ENCODE results near the gene KCNAB3.
A peak's percentile ranks its signal among the peaks of the same experiment; 100 is the strongest.

Gene KCNAB3

DNA sequence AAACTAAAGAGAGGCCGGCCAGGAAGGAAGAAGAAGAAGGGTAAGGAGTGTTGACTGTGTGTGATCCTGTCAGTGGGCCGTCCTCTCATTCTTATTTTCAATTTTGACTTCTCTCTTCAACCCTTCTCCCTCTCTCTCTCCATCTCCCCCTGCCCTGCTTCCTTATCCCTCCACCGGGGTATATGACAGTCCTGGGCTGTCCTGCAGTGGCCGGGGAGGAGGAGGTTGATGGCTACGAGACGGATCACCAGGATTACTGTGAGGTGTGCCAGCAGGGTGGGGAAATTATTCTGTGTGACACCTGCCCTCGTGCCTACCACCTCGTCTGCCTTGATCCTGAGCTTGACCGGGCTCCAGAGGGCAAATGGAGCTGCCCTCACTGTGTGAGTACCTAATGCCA lies 35.4 kb downstream of the KCNAB3 start:
- Histone ChIP-seq H3K27ac (ENCODE audit: low read length, poor library complexity, severe bottlenecking) (no peak overlapping the region), H3K4me2 (ENCODE audit: low read length, poor library complexity, severe bottlenecking) (no peak overlapping the region), H3K4me1 (ENCODE audit: control insufficient read depth, insufficient read depth, low read depth, low read length) (peaks cover 4% of the 10 kb centered on the region), H3K79me1 (replicated peaks; ENCODE audit: low read length, poor library complexity, severe bottlenecking) (peaks cover 58% of the 10 kb centered on the region), H4K8ac (ENCODE audit: low read length) (no peak overlapping the region), H3K27me3 (ENCODE audit: control insufficient read depth in 1 of 2, insufficient read depth in 1 of 2, low read length in 2 of 2) (no peaks in the 10 kb centered on the region), H3K23ac (ENCODE audit: low read length in 2 of 2) (no peak overlapping the region), H2BK15ac (ENCODE audit: low read depth, poor library complexity, severe bottlenecking) (no peak overlapping the region), H2BK12ac (ENCODE audit: low read length in 2 of 2) (no peak overlapping the region), H3K9me3 (ENCODE audit: control insufficient read depth, low read length) (no peaks in the 10 kb centered on the region), H2AK5ac (ENCODE audit: low read length, severe bottlenecking) (no peak overlapping the region), H2AFZ (ENCODE audit: low read depth, low read length) (no peak overlapping the region), H2BK5ac (ENCODE audit: low read depth, low read length, poor library complexity, severe bottlenecking) (no peak overlapping the region), H3K36me3 (ENCODE audit: control insufficient read depth in 1 of 2, insufficient read depth in 2 of 2, low read depth in 1 of 2, low read length in 2 of 2) (peaks cover 72 to 77% of the 10 kb centered on the region in 2 experiments), H3K14ac (ENCODE audit: low read length in 2 of 2) (no peak overlapping the region), H3K9ac (ENCODE audit: low read length) (peak overlapping the region; percentile 5), H4K91ac (ENCODE audit: low read length) (no peak overlapping the region), H3K4me3 (ENCODE audit: insufficient read depth in 1 of 2, low read depth in 1 of 2, low read length in 2 of 2) (no peak overlapping the region), H2BK120ac (ENCODE audit: low read depth, low read length) (no peak overlapping the region), H3K4ac (ENCODE audit: low read depth in 1 of 2, low read length in 2 of 2) (no peak overlapping the region), H3K18ac (ENCODE audit: low read depth in 1 of 2, low read length in 2 of 2) (no peak overlapping the region)
- 99% methylated on average over 7 of the region's 9 CpGs for WGBS
- no peak for DNase-seq

DNA sequence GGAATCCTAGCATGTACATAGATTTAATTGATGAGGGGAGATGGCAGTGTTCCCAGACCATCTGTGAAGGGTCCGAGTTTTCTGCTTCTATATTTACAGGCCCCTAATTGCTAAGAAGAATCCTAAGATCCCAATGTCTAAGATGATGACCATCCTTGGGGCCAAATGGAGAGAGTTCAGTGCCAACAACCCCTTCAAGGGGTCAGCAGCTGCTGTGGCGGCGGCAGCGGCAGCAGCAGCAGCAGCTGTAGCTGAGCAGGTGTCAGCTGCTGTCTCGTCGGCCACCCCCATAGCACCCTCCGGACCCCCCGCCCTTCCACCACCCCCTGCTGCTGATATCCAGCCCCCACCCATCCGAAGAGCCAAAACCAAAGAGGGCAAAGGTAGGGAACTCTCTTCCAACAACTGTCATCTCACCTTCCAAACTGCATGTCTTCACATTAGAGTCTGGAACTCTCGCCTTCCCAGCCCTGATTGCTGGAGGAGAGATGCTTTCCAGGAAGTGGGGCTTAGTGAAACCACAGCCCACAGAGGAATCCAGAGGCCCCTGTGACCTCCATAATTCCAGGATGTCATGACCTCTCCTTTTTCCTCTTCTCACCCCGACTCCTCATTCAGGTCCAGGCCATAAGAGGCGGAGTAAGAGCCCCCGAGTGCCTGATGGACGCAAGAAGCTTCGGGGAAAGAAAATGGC lies 36.3 kb downstream of the KCNAB3 start:
- Histone ChIP-seq H3K27ac (ENCODE audit: low read length, poor library complexity, severe bottlenecking) (no peak overlapping the region), H3K36me3 (ENCODE audit: control insufficient read depth in 1 of 2, insufficient read depth in 2 of 2, low read depth in 1 of 2, low read length in 2 of 2) (peaks cover 63 to 68% of the 10 kb centered on the region in 2 experiments), H4K8ac (ENCODE audit: low read length) (no peak overlapping the region), H2AK5ac (ENCODE audit: low read length, severe bottlenecking) (no peak overlapping the region), H3K4me3 (ENCODE audit: insufficient read depth in 1 of 2, low read depth in 1 of 2, low read length in 2 of 2) (no peak overlapping the region), H4K91ac (ENCODE audit: low read length) (no peak overlapping the region), H2BK5ac (ENCODE audit: low read depth, low read length, poor library complexity, severe bottlenecking) (no peak overlapping the region), H2BK15ac (ENCODE audit: low read depth, poor library complexity, severe bottlenecking) (no peak overlapping the region), H3K9me3 (ENCODE audit: control insufficient read depth, low read length) (no peaks in the 10 kb centered on the region), H3K79me1 (replicated peaks; ENCODE audit: low read length, poor library complexity, severe bottlenecking) (peaks cover 50% of the 10 kb centered on the region), H3K27me3 (ENCODE audit: control insufficient read depth in 1 of 2, insufficient read depth in 1 of 2, low read length in 2 of 2) (no peaks in the 10 kb centered on the region), H3K4ac (ENCODE audit: low read depth in 1 of 2, low read length in 2 of 2) (no peak overlapping the region), H3K23ac (ENCODE audit: low read length in 2 of 2) (no peak overlapping the region), H2BK12ac (ENCODE audit: low read length in 2 of 2) (no peak overlapping the region), H3K14ac (ENCODE audit: low read length in 2 of 2) (no peak overlapping the region), H3K9ac (ENCODE audit: low read length) (no peak overlapping the region), H3K18ac (ENCODE audit: low read depth in 1 of 2, low read length in 2 of 2) (no peak overlapping the region), H2BK120ac (ENCODE audit: low read depth, low read length) (no peak overlapping the region), H2AFZ (ENCODE audit: low read depth, low read length) (no peak overlapping the region), H3K4me1 (ENCODE audit: control insufficient read depth, insufficient read depth, low read depth, low read length) (peaks cover 11% of the 10 kb centered on the region), H3K4me2 (ENCODE audit: low read length, poor library complexity, severe bottlenecking) (no peak overlapping the region)
- no peak for DNase-seq
- WGBS: 95% methylated on average over 11 of the region's 15 CpGs

DNA sequence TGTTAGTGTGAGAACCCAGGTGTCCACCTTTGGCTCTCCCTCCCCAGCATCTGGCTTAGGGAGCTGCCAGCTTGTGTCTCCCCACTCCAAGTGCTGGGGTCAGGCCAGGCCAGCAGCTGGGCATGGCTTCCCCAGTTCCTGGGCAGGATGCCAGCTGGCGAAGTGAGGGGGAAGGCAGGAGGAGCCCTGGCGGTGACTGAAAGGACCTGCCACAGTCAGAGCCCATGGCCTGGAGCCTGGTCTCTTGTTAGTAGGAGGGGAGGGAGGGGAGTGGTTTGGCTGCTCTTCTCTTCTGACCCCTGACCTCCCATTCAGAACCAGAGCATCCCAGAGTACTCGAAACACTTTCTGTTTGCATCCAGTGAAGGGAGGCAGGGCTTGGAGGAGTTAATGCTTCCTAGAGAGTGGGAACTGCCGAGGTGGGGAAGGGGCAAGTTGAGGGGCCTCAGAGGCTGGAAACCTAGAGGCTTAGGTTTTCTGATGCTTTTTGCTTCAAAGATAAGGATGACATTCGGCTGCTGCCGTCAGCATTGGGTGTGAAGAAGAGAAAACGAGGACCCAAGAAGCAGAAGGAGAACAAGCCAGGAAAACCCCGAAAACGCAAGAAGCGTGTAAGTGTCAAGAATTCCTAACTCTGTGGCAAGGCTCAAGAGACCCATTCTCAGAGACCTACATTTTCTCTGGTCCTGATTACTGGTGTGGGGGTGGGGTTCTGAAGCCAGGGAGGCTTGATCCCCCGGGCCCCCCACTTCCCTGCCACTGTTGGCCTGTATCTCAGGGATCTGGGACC lies 40.3 kb downstream of the KCNAB3 start:
- Histone ChIP-seq H3K4me3 (ENCODE audit: insufficient read depth in 1 of 2, low read depth in 1 of 2, low read length in 2 of 2) (peak overlapping the region in 1 of 2 experiments; percentile 94), H3K9me3 (ENCODE audit: control insufficient read depth, low read length) (no peaks in the 10 kb centered on the region), H3K23ac (ENCODE audit: low read length in 2 of 2) (no peak overlapping the region), H3K79me1 (replicated peaks; ENCODE audit: low read length, poor library complexity, severe bottlenecking) (peaks cover 31% of the 10 kb centered on the region), H2BK15ac (ENCODE audit: low read depth, poor library complexity, severe bottlenecking) (no peak overlapping the region), H4K91ac (ENCODE audit: low read length) (peak overlapping the region; percentile 73), H3K9ac (ENCODE audit: low read length) (peak overlapping the region; percentile 88), H2BK12ac (ENCODE audit: low read length in 2 of 2) (peak overlapping the region; percentile 50 to 71), H3K14ac (ENCODE audit: low read length in 2 of 2) (peak overlapping the region in 1 of 2 experiments; percentile 4), H3K36me3 (ENCODE audit: control insufficient read depth in 1 of 2, insufficient read depth in 2 of 2, low read depth in 1 of 2, low read length in 2 of 2) (peaks cover 36% of the 10 kb centered on the region in 2 experiments), H2BK5ac (ENCODE audit: low read depth, low read length, poor library complexity, severe bottlenecking) (peak overlapping the region; percentile 22), H2AFZ (ENCODE audit: low read depth, low read length) (no peak overlapping the region), H4K8ac (ENCODE audit: low read length) (no peak overlapping the region), H2BK120ac (ENCODE audit: low read depth, low read length) (no peak overlapping the region), H3K27me3 (ENCODE audit: control insufficient read depth in 1 of 2, insufficient read depth in 1 of 2, low read length in 2 of 2) (no peaks in the 10 kb centered on the region), H3K4me1 (ENCODE audit: control insufficient read depth, insufficient read depth, low read depth, low read length) (peaks cover 20% of the 10 kb centered on the region), H2AK5ac (ENCODE audit: low read length, severe bottlenecking) (peak overlapping the region; percentile 14), H3K27ac (ENCODE audit: low read length, poor library complexity, severe bottlenecking) (peak overlapping the region; percentile 96), H3K4me2 (ENCODE audit: low read length, poor library complexity, severe bottlenecking) (peak overlapping the region; percentile 92), H3K18ac (ENCODE audit: low read depth in 1 of 2, low read length in 2 of 2) (peak overlapping the region in 1 of 2 experiments; percentile 83), H3K4ac (ENCODE audit: low read depth in 1 of 2, low read length in 2 of 2) (peak overlapping the region in 1 of 2 experiments; percentile 90)
- DNase-seq: peak; percentile 94
- WGBS: 48% methylated on average over 11 of the region's 11 CpGs
